Measurements from ENCODE around the gene GNRH2. TPM values are rescaled to one million over a fixed set of nuclear protein-coding genes. Genes with fewer than 3 reads are reported as not detected.
"Not testable (repeated sequence)": the region's sequence is repeated elsewhere in the genome, so short reads cannot be mapped to it uniquely, and the experiment has no call there.

The GNRH2 gene
- total RNA-seq, 1 donor from 2014 or later, result 0.75 TPM

DNA sequence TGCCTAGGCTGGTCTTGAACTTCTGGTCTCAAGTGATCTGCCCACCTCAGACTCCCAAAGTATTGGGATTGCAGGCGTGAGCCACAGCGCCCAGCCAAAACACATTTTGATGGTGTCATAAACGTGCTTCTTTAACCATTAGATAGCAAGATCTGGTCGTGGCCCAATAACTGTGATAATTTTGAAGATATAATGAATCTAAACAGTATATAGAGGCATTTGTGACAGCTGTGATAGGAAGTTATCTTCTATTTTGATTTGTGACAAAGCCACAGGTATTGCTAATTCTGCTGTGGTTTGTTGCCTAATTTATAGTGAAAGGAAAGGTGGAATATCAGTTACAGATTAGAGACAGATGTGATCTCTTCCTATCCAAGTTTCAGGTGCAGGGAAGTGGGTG, 27.3 kb downstream of the GNRH2 start:
- peak overlapping the region; percentile 18 for H3K27ac Mint-ChIP-seq
- no peaks in the 10 kb centered on the region for H3K9me3 Mint-ChIP-seq
- peaks cover 6% of the 10 kb centered on the region for H3K27me3 Mint-ChIP-seq
- CTCF ChIA-PET, result no interaction called here
- POLR2A ChIA-PET, result interaction anchor here (1.5 kb wide), 1 partner anchor 419 kb away, joined by 3 read pairs; the partner anchor contains the start of gene NOP56
- DNase-seq (no peak), ATAC-seq (ENCODE audit: low read depth) (no peak)
- H3K4me1 Mint-ChIP-seq, result peaks cover 44% of the 10 kb centered on the region
- no peak for TF ChIP-seq CTCF (IDR thresholded peaks at IDR 0.05)
- H3K36me3 Mint-ChIP-seq (ENCODE audit: low read depth), result no peaks in the 10 kb centered on the region
- H3K4me3 Mint-ChIP-seq, result peak overlapping the region; percentile 81
- intact Hi-C loops (cut with micrococcal nuclease), result no loop called here

DNA sequence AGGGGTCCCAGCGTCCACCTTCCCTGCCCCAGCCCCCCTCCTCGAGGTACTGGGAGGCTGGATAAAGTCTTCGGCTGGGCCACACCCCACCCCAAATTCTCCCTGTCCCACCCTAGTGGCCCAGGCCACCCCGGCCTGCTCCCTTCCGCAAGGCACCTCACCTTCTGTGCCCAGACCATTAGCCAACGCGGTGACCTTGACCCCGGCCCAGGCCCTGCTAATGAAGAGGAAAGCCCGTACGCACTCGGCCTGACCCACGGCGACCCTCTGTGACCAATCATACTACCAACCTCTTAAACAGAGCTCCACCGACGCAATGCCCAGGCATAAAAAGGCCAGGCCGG, 27.8 kb downstream of the GNRH2 start:
- intact Hi-C loops (cut with micrococcal nuclease), result no loop called here

DNA sequence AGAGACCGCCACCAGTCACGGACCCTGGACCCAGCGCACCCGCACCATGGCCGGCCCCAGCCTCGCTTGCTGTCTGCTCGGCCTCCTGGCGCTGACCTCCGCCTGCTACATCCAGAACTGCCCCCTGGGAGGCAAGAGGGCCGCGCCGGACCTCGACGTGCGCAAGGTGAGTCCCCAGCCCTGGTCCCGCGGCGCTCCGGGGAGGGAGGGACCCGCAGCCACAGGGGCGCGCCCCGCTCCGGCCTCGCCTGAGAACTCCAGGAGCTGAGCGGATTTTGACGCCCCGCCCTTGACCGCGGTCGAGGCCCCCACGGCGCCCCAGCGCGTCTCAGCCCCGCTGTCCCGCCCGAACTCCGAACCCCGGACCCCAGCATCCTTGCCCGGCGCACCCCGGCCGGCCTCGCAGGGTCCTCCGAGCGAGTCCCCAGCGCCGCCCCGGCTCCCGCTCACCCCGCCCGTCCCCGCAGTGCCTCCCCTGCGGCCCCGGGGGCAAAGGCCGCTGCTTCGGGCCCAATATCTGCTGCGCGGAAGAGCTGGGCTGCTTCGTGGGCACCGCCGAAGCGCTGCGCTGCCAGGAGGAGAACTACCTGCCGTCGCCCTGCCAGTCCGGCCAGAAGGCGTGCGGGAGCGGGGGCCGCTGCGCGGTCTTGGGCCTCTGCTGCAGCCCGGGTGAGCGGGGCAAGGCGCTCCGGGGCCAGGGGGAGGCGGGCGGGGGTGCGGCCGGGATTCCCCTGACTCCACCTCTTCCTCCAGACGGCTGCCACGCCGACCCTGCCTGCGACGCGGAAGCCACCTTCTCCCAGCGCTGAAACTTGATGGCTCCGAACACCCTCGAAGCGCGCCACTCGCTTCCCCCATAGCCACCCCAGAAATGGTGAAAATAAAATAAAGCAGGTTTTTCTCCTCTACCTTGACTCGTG, 28.4 kb downstream of the GNRH2 start, which contains the start of gene OXT:
Gene OXT, plus strand, starts transcription at position 11 of the 920 bp plus-strand sequence. Its CDS starts 36 bp downstream, at position 47.
- ChIA-PET CTCF (interaction anchor here (1.7 kb wide), 1 partner anchor 18 kb away, joined by 5 read pairs; no protein-coding TSS in a partner anchor), POLR2A (interaction anchor here (0.5 to 1.9 kb wide), 5 partner anchors 26 to 1254 kb away, joined by 3 to 7 read pairs (median 3); partner anchors contain the start of genes MRPS26 and NOP56)
- Mint-ChIP-seq H3K27me3 (peaks cover 10% of the 10 kb centered on the region), H3K4me1 (peaks cover 42% of the 10 kb centered on the region), H3K27ac (peak within 1 kb of the TSS; percentile 66), H3K9me3 (no peaks in the 10 kb centered on the region), H3K36me3 (ENCODE audit: low read depth) (no peaks in the 10 kb centered on the region), H3K4me3 (peak within 1 kb of the TSS; percentile 81)
- ATAC-seq (ENCODE audit: low read depth) (peak; percentile 79), DNase-seq (peak; percentile 56)
- intact Hi-C loops (cut with micrococcal nuclease), result no loop called here
- TF ChIP-seq CTCF (IDR thresholded peaks at IDR 0.05), result no peak

More for the DNA sequence above, 27.8 kb downstream of the GNRH2 start:
- ATAC-seq (ENCODE audit: low read depth), result no peak
- TF ChIP-seq CTCF (IDR thresholded peaks at IDR 0.05), result no peak
- Mint-ChIP-seq H3K4me3 (peak overlapping the region; percentile 81), H3K27ac (peak overlapping the region; percentile 18), H3K4me1 (peaks cover 44% of the 10 kb centered on the region), H3K27me3 (peaks cover 7% of the 10 kb centered on the region), H3K9me3 (no peaks in the 10 kb centered on the region), H3K36me3 (ENCODE audit: low read depth) (no peaks in the 10 kb centered on the region)
- ChIA-PET POLR2A (interaction anchor here (1.5 to 1.9 kb wide), 2 partner anchors 26 to 419 kb away, joined by 3 to 7 read pairs; partner anchors contain the start of genes MRPS26 and NOP56), CTCF (interaction anchor here (1.7 kb wide), 1 partner anchor 17 kb away, joined by 5 read pairs; no protein-coding TSS in a partner anchor)
- no peak for DNase-seq

- ChIA-PET POLR2A (interaction anchor here (0.5 to 1.9 kb wide), 4 partner anchors 27 to 1253 kb away, joined by 3 to 7 read pairs (median 4); partner anchors contain the start of genes MRPS26 and NOP56), CTCF (interaction anchor here (0.6 to 1.7 kb wide), 2 partner anchors 19 to 176 kb away, joined by 3 to 5 read pairs; no protein-coding TSS in a partner anchor)
- Mint-ChIP-seq H3K4me1 (peaks cover 36% of the 10 kb centered on the region), H3K27ac (peak overlapping the region; percentile 66), H3K36me3 (ENCODE audit: low read depth) (no peaks in the 10 kb centered on the region), H3K4me3 (peak overlapping the region; percentile 81), H3K27me3 (peaks cover 15% of the 10 kb centered on the region), H3K9me3 (no peaks in the 10 kb centered on the region)
- intact Hi-C loops (cut with micrococcal nuclease), result no loop called here
- no peak for ATAC-seq (ENCODE audit: low read depth)
- no peak for DNase-seq
- TF ChIP-seq CTCF (IDR thresholded peaks at IDR 0.05), result no peak
Measured at GRCh38 chr20:3072530-3073250, 29.3 kb downstream of the GNRH2 start.

GRCh38 chr20:3073251-3073643, 29.8 kb downstream of the GNRH2 start:
- H3K9me3 Mint-ChIP-seq; ATAC-seq (ENCODE audit: low read depth); intact Hi-C loops (cut with micrococcal nuclease); H3K36me3 Mint-ChIP-seq (ENCODE audit: low read depth); H3K27ac Mint-ChIP-seq; DNase-seq: not testable (repeated sequence)
- ChIA-PET POLR2A (interaction anchor here (0.8 kb wide), 1 partner anchor 8 kb away, joined by 3 read pairs; no protein-coding TSS in a partner anchor), CTCF (interaction anchor here (0.6 kb wide), 1 partner anchor 176 kb away, joined by 3 read pairs; no protein-coding TSS in a partner anchor)
- H3K27me3 Mint-ChIP-seq, result peaks cover 20% of the 10 kb centered on the region
- peaks cover 31% of the 10 kb centered on the region for H3K4me1 Mint-ChIP-seq
- H3K4me3 Mint-ChIP-seq, result peak overlapping the region; percentile 19

Data from activated B cell treated with CpG ODN at 0.5 μM for 24 hours (primary cell).